HFFc6 (cell line): ENCODE data around the gene TAF4B. TPM values are rescaled to one million over a fixed set of nuclear protein-coding genes. Genes with fewer than 3 reads are reported as not detected.

Experiments
- DNase-seq: peaks from one replicate; pipeline ENCODE4 v3.0.0-alpha.2; 2018
- H3K27ac Mint-ChIP-seq: 2 replicates; pipeline ENCODE4 v1.8.0; 2020; ENCODE audit warnings: mild to moderate bottlenecking, mixed read lengths
- H3K27me3 Mint-ChIP-seq: 2 replicates; pipeline ENCODE4 v1.8.0; 2021; ENCODE audit warnings: mild to moderate bottlenecking, moderate library complexity, mixed read lengths; ENCODE audit not compliant: insufficient read depth
- H3K36me3 Mint-ChIP-seq: 2 replicates; pipeline ENCODE4 v1.8.0; 2021; ENCODE audit warnings: low read depth, mixed read lengths
- H3K4me1 Mint-ChIP-seq: 2 replicates; pipeline ENCODE4 v1.8.0; 2020; ENCODE audit warnings: low read depth, mixed read lengths
- H3K4me3 Mint-ChIP-seq: 2 replicates; pipeline ENCODE4 v1.8.0; 2020; ENCODE audit warnings: mild to moderate bottlenecking, moderate library complexity, mixed read lengths
- H3K9me3 Mint-ChIP-seq: 2 replicates; pipeline ENCODE4 v1.8.0; 2020; ENCODE audit warnings: mild to moderate bottlenecking, mixed read lengths
- total RNA-seq, 6 experiments: library from RNA; stranded (reverse); fragmentation: NEBNext Ultra II Directional; extraction: Animal tissue kit (Norgen Biotek cat#: 25700); gene quantifications; 2 replicates in 1 of 6; 3 replicates in 5 of 6; pipeline ENCODE4 v1.2.3, GENCODE V29; 2021
- TF ChIP-seq, protein P1 (sequence below): fragments of 200-600 bp; sonication (generic); IDR thresholded peaks from 2 replicates; pipeline ENCODE4 v1.5.0; 2021; ENCODE audit warnings: antibody characterized with exemption, mild to moderate bottlenecking

Gene TAF4B
- total RNA-seq, 6 experiments from 2014 or later, result 0.94 to 2.2 (median 1.3) TPM

DNA sequence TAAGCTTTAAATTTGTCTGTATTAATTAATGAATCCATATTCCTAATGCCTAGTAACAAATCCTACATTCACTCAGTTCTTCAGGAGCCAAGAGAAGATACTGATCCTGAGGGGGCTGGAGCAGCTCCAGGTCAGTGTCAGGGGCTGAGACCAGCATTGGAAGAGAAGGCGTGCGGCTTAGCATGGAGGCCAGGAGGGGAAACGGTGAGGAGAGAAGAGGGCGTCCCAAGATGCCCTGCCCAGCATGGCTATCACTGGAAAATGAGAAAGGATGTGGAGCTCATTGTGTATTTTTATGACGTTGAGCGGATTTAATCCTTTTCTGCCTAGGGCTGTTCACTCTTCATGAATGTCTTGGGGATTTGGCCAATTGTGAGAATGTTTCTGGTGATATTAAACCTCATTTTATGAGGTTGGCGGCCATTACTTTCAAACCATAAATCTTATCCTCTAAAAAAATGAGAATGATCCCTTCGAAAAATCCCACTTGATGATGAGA lies 190.5 kb downstream of the TAF4B start:
- H3K9me3 Mint-ChIP-seq, result no peaks in the 10 kb centered on the region
- no peaks in the 10 kb centered on the region; the same call in 1 of the 2 replicates for H3K27me3 Mint-ChIP-seq
- no peaks in the 10 kb centered on the region for H3K4me1 Mint-ChIP-seq
- TF ChIP-seq, protein P1, sequence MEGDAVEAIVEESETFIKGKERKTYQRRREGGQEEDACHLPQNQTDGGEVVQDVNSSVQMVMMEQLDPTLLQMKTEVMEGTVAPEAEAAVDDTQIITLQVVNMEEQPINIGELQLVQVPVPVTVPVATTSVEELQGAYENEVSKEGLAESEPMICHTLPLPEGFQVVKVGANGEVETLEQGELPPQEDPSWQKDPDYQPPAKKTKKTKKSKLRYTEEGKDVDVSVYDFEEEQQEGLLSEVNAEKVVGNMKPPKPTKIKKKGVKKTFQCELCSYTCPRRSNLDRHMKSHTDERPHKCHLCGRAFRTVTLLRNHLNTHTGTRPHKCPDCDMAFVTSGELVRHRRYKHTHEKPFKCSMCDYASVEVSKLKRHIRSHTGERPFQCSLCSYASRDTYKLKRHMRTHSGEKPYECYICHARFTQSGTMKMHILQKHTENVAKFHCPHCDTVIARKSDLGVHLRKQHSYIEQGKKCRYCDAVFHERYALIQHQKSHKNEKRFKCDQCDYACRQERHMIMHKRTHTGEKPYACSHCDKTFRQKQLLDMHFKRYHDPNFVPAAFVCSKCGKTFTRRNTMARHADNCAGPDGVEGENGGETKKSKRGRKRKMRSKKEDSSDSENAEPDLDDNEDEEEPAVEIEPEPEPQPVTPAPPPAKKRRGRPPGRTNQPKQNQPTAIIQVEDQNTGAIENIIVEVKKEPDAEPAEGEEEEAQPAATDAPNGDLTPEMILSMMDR, result no peak
- H3K4me3 Mint-ChIP-seq, result no peak overlapping the region
- no peak for DNase-seq
- H3K36me3 Mint-ChIP-seq, result no peaks in the 10 kb centered on the region
- no peak overlapping the region for H3K27ac Mint-ChIP-seq

DNA sequence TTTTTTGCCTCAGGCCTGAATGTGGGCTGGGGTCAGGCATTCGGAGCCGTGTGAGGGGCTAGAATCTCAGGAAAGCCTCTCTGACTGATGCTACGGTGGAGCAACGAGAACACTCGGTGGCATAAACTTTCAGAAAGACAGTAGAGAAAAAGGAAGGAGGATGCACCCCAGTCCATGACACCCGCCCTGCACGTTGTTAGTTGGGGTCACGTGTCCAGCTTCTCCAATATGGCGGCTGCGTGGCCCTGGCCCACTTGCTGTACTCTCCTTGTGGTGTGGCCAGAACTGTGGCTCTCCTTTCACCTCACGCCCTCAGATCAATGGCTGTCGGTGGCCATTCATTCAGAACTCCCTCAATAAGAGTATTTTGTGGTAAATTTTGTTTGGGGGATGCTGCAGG lies 190.9 kb downstream of the TAF4B start:
- DNase-seq, result no peak
- Mint-ChIP-seq H3K27ac (no peak overlapping the region), H3K36me3 (no peaks in the 10 kb centered on the region), H3K27me3 (no peaks in the 10 kb centered on the region; the same call in none of the 2 replicates), H3K9me3 (no peaks in the 10 kb centered on the region), H3K4me1 (no peaks in the 10 kb centered on the region), H3K4me3 (no peak overlapping the region)
- TF ChIP-seq, protein P1, result no peak

DNA sequence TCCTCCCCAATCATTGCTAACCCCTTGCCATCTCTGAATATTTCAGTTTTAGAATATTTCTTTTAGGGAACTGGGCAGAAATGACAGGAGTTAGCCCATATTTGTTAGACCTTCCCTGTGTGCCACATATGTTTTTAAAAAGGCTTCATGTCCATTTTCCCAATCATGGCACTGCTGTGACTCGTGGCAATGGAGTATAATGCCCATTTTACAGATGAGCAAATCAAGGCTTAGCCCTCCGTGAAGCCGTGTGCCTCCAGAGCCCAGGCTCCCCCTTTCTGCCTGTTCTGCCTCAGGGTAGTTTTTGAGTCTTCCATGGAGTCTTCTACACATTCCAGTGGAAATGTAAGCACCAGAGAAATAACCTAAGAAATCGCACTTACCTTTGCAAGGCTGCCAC lies 192.0 kb downstream of the TAF4B start:
- H3K36me3 Mint-ChIP-seq, result no peaks in the 10 kb centered on the region
- H3K27me3 Mint-ChIP-seq, result no peaks in the 10 kb centered on the region; the same call in none of the 2 replicates
- H3K4me3 Mint-ChIP-seq, result no peak overlapping the region
- H3K27ac Mint-ChIP-seq, result no peak overlapping the region
- H3K4me1 Mint-ChIP-seq, result no peaks in the 10 kb centered on the region
- no peak for DNase-seq
- no peaks in the 10 kb centered on the region for H3K9me3 Mint-ChIP-seq
- TF ChIP-seq, protein P1, result no peak

DNA sequence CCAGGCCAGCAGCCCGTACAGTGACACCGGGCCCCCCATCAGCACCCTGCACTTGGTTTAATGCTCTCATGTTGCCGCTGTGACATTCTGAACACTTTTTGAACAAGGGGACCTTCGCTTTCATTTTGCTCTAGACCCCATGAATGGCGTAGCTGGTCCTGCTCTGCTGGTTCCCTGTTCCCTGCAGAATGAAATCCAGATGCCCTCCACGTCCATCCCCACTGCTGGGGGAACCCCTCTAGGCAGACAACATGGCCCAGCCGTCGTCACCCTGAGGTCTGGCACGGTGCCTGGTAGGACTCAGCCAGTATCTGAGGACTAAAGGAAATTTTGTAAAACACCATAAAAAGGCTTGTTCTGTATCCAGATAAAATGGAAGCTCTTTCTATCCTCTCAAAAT lies 193.5 kb downstream of the TAF4B start:
- TF ChIP-seq, protein P1, result no peak
- H3K4me3 Mint-ChIP-seq, result no peak overlapping the region
- H3K4me1 Mint-ChIP-seq, result peaks cover under 1% of the 10 kb centered on the region; the same call in 1 of the 2 replicates
- H3K27me3 Mint-ChIP-seq, result peaks cover 3% of the 10 kb centered on the region
- no peak overlapping the region for H3K27ac Mint-ChIP-seq
- no peaks in the 10 kb centered on the region for H3K9me3 Mint-ChIP-seq
- DNase-seq, result no peak
- H3K36me3 Mint-ChIP-seq, result no peaks in the 10 kb centered on the region

DNA sequence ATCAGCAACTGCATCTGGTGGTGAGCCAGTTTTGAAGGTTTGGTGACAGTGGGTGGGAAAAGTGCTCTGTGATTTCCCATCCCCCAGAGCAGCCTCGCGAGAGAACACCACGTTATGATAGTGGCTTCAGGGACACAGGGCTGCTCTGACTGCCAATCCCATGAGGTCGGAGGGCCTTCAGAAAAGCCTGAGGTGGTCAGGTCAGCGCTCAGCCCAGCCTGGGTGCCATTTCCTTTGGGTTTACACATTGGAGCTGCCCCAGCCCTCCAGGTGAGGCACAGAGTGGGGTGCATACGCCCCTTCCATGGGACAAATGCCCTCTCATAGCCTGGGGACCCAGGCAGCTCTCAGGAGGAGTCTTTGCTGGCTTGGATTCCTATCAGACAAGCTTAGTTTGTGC lies 195.3 kb downstream of the TAF4B start:
- Mint-ChIP-seq H3K4me3 (no peak overlapping the region), H3K4me1 (peaks cover 6% of the 10 kb centered on the region; the same call in 1 of the 2 replicates), H3K36me3 (no peaks in the 10 kb centered on the region), H3K27me3 (peaks cover 3% of the 10 kb centered on the region), H3K9me3 (no peaks in the 10 kb centered on the region), H3K27ac (no peak overlapping the region)
- TF ChIP-seq, protein P1, result no peak
- DNase-seq, result no peak

DNA sequence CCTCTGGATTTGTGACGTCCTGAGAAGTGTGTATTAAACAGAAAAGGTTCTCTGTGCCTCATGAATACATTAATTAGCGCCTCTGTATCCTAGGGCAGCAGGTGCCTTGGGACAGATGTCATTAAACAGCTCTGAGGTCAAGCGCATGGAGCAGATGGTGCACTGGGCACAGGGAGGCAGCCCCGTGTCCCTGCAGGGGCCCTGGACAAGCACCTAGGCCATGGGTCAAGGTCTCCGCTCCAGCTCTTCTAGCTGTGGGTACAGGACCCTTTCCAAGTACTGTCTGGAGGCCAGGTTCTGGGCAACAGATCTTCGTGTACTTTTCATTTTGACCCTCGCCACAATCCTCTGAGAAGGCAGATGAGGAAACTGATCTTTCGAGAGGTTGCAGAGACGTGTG lies 195.7 kb downstream of the TAF4B start:
- peaks cover 6% of the 10 kb centered on the region; the same call in 1 of the 2 replicates for H3K4me1 Mint-ChIP-seq
- TF ChIP-seq, protein P1, result no peak

More for the DNA sequence above, 195.7 kb downstream of the TAF4B start:
- no peak overlapping the region for H3K4me3 Mint-ChIP-seq
- no peak for DNase-seq
- H3K27me3 Mint-ChIP-seq, result peaks cover 3% of the 10 kb centered on the region
- no peaks in the 10 kb centered on the region for H3K36me3 Mint-ChIP-seq
- H3K9me3 Mint-ChIP-seq, result no peaks in the 10 kb centered on the region
- no peak overlapping the region for H3K27ac Mint-ChIP-seq
